ENCODE measurements around the gene HMGXB4.
A peak's percentile ranks its signal among the peaks of the same experiment; 100 is the strongest.

Gene HMGXB4

GRCh38 chr22:35257321-35258190 lies at the start of gene HMGXB4:
TSS of gene HMGXB4 (plus strand) at chr22:35257493. CDS start at chr22:35262391, 4,898 bp downstream.
- in situ Hi-C loops (cut with HindIII; ENCODE audit: low pct_unique_long_range_greater_than_20kb, low sequenced_read_pairs): no loop called here
- TF ChIP-seq JUND (IDR thresholded peaks at IDR 0.05; ENCODE audit: low read depth): no peak
- peak; percentile 56 to 87 for DNase-seq (ENCODE audit: low read depth in 1 of 2, low spot score in 1 of 2)

GRCh38 chr22:35208003-35208402 lies 49.3 kb upstream of the HMGXB4 start:
- no peak for TF ChIP-seq JUND (IDR thresholded peaks at IDR 0.05; ENCODE audit: low read depth)
- in situ Hi-C loops (cut with HindIII; ENCODE audit: low pct_unique_long_range_greater_than_20kb, low sequenced_read_pairs): no loop called here
- no peak for DNase-seq (ENCODE audit: low read depth in 1 of 2, low spot score in 1 of 2)

GRCh38 chr22:35209203-35209602 lies 48.1 kb upstream of the HMGXB4 start:
- TF ChIP-seq JUND (IDR thresholded peaks at IDR 0.05; ENCODE audit: low read depth): no peak
- no peak for DNase-seq (ENCODE audit: low read depth in 1 of 2, low spot score in 1 of 2)
- in situ Hi-C loops (cut with HindIII; ENCODE audit: low pct_unique_long_range_greater_than_20kb, low sequenced_read_pairs): no loop called here

- TF ChIP-seq JUND (IDR thresholded peaks at IDR 0.05; ENCODE audit: low read depth): no peak
- in situ Hi-C loops (cut with HindIII; ENCODE audit: low pct_unique_long_range_greater_than_20kb, low sequenced_read_pairs): no loop called here
- no peak for DNase-seq (ENCODE audit: low read depth in 1 of 2, low spot score in 1 of 2)
Observed at GRCh38 chr22:35212009-35212408, 45.3 kb upstream of the HMGXB4 start.

GRCh38 chr22:35212996-35213395 lies 44.3 kb upstream of the HMGXB4 start:
- no peak for TF ChIP-seq JUND (IDR thresholded peaks at IDR 0.05; ENCODE audit: low read depth)
- in situ Hi-C loops (cut with HindIII; ENCODE audit: low pct_unique_long_range_greater_than_20kb, low sequenced_read_pairs): no loop called here
- no peak for DNase-seq (ENCODE audit: low read depth in 1 of 2, low spot score in 1 of 2)

GRCh38 chr22:35214968-35215367 lies 42.3 kb upstream of the HMGXB4 start:
- in situ Hi-C loops (cut with HindIII; ENCODE audit: low pct_unique_long_range_greater_than_20kb, low sequenced_read_pairs): no loop called here
- TF ChIP-seq JUND (IDR thresholded peaks at IDR 0.05; ENCODE audit: low read depth): no peak
- DNase-seq (ENCODE audit: low read depth in 1 of 2, low spot score in 1 of 2): no peak

GRCh38 chr22:35215993-35216392 lies 41.3 kb upstream of the HMGXB4 start:
- TF ChIP-seq JUND (IDR thresholded peaks at IDR 0.05; ENCODE audit: low read depth): no peak
- no peak for DNase-seq (ENCODE audit: low read depth in 1 of 2, low spot score in 1 of 2)
- in situ Hi-C loops (cut with HindIII; ENCODE audit: low pct_unique_long_range_greater_than_20kb, low sequenced_read_pairs): no loop called here

- in situ Hi-C loops (cut with HindIII; ENCODE audit: low pct_unique_long_range_greater_than_20kb, low sequenced_read_pairs): no loop called here
- TF ChIP-seq JUND (IDR thresholded peaks at IDR 0.05; ENCODE audit: low read depth): no peak
- DNase-seq (ENCODE audit: low read depth in 1 of 2, low spot score in 1 of 2): no peak
Observed at GRCh38 chr22:35217527-35217926, 39.8 kb upstream of the HMGXB4 start.

- in situ Hi-C loops (cut with HindIII; ENCODE audit: low pct_unique_long_range_greater_than_20kb, low sequenced_read_pairs): no loop called here
- DNase-seq (ENCODE audit: low read depth in 1 of 2, low spot score in 1 of 2): no peak
- TF ChIP-seq JUND (IDR thresholded peaks at IDR 0.05; ENCODE audit: low read depth): no peak
Observed at GRCh38 chr22:35218079-35218478, 39.2 kb upstream of the HMGXB4 start.

GRCh38 chr22:35219012-35219411 lies 38.3 kb upstream of the HMGXB4 start:
- TF ChIP-seq JUND (IDR thresholded peaks at IDR 0.05; ENCODE audit: low read depth): no peak
- in situ Hi-C loops (cut with HindIII; ENCODE audit: low pct_unique_long_range_greater_than_20kb, low sequenced_read_pairs): no loop called here
- no peak for DNase-seq (ENCODE audit: low read depth in 1 of 2, low spot score in 1 of 2)

GRCh38 chr22:35220221-35220620 lies 37.1 kb upstream of the HMGXB4 start:
- no peak for TF ChIP-seq JUND (IDR thresholded peaks at IDR 0.05; ENCODE audit: low read depth)
- in situ Hi-C loops (cut with HindIII; ENCODE audit: low pct_unique_long_range_greater_than_20kb, low sequenced_read_pairs): no loop called here

GRCh38 chr22:35225010-35225409 lies 32.3 kb upstream of the HMGXB4 start:
- TF ChIP-seq JUND (IDR thresholded peaks at IDR 0.05; ENCODE audit: low read depth): no peak
- in situ Hi-C loops (cut with HindIII; ENCODE audit: low pct_unique_long_range_greater_than_20kb, low sequenced_read_pairs): no loop called here
- DNase-seq (ENCODE audit: low read depth in 1 of 2, low spot score in 1 of 2): no peak

More at GRCh38 chr22:35220221-35220620, 37.1 kb upstream of the HMGXB4 start:
- DNase-seq (ENCODE audit: low read depth in 1 of 2, low spot score in 1 of 2): no peak

GRCh38 chr22:35226958-35227647 lies 30.2 kb upstream of the HMGXB4 start:
- in situ Hi-C loops (cut with HindIII; ENCODE audit: low pct_unique_long_range_greater_than_20kb, low sequenced_read_pairs): no loop called here
- TF ChIP-seq JUND (IDR thresholded peaks at IDR 0.05; ENCODE audit: low read depth): no peak
- DNase-seq (ENCODE audit: low read depth in 1 of 2, low spot score in 1 of 2): no peak
